Embryonic facial prominence (tissue), 1 donor: ENCODE measurements around the gene TIFAB.
"Not testable (repeated sequence)": the region's sequence is repeated elsewhere in the genome, so short reads cannot be mapped to it uniquely, and the experiment has no call there.

ENCODE experiments used
- DNase-seq: peaks from one replicate; pipeline ENCODE4 v3.0.0-alpha.2; 2016; ENCODE audit errors: extremely low spot score

TIFAB gene, protein sequence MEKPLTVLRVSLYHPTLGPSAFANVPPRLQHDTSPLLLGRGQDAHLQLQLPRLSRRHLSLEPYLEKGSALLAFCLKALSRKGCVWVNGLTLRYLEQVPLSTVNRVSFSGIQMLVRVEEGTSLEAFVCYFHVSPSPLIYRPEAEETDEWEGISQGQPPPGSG

GRCh38 chr5:135452321-135453030 lies at the start of gene TIFAB:
TSS of gene TIFAB (minus strand) at chr5:135452351. CDS start at chr5:135449939, 2,412 bp downstream.
- DNase-seq = no peak

DNA sequence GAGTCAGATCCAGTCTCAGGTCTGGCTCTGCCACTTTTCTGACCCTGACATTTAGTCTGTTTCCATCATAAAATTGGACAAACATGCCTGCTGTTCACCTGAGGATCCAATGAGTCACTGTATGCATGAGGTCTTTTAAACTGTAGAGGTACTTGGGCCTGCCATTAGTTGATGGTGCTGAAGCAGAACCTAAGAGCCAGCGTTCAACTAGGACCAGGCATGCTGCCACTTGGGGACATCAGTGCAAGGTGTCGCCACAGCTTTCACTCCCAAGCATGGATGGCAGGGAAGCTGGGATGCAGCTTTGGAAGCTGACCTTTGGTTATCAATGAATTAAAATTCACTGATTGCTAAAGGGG lies 46.5 kb upstream of the TIFAB start:
- no peak for DNase-seq

- no peak for DNase-seq
These were observed 46.0 kb upstream of the TIFAB start for GRCh38 chr5:135497971-135498636.

GRCh38 chr5:135495531-135495930 lies 43.4 kb upstream of the TIFAB start:
- not testable (repeated sequence) for DNase-seq

DNA sequence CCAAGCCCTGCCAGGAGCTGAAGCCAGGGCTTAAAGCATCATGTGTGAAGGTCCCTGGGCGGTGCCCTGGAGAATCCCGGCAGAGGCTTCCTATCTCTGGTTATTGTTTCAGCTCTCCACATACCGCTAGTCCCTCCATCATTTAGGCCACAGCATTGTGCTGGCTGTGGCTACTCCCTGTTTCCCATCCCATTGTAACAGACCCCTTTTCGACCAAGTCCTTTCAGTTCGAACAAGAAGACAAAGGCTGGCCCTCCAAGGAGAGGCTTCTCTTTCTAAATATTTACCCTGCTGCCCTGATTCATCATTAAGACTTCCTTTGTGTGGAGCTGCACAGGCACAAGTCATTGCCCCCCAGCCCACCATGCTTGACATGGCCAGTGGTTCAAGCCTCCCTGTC lies 42.0 kb upstream of the TIFAB start:
- no peak for DNase-seq

GRCh38 chr5:135493406-135494180 lies 41.4 kb upstream of the TIFAB start:
- no peak for DNase-seq

GRCh38 chr5:135492319-135492626 lies 40.1 kb upstream of the TIFAB start:
- no peak for DNase-seq

GRCh38 chr5:135491552-135492318 lies 39.6 kb upstream of the TIFAB start:
- no peak for DNase-seq

GRCh38 chr5:135491038-135491551 lies 38.9 kb upstream of the TIFAB start:
- no peak for DNase-seq

DNA sequence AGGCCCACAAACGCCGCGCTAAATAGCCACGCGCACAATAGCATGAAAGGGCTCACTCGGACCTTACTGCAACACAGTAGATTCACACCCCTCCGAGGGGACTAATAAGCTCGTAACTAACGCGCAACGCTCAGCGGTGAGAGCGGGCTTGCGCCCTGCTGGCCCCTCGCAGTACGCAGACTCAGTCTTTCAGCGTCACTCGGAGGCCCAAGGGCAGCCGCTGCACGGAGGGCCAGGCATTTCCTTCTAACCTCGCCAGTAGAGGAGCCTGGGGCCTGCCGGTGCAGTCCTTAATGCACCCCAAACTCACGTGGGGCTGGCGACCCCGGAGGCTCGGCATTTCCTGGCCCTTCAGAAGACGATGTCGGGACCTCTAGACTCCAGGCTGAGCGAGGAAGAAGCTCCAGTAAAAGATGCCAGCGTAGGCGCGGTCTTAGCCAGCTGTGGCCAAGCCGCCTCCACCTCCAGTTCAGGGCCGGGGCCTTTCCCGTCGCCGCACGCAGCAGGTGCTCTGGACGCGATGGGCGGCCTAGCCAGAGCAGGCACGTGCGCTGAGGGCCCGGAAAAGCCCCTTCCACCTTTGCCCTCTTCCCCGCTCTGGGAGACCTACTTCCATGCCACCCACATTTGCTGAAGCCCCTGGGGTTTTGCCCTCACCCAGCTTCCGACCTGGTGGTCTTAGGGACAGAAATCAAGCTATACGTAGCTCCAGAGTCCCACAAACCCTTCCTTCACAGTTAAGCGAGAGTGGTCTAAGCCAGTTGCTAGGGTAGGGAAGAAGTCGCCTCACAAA lies 38.3 kb upstream of the TIFAB start:
- no peak for DNase-seq

DNA sequence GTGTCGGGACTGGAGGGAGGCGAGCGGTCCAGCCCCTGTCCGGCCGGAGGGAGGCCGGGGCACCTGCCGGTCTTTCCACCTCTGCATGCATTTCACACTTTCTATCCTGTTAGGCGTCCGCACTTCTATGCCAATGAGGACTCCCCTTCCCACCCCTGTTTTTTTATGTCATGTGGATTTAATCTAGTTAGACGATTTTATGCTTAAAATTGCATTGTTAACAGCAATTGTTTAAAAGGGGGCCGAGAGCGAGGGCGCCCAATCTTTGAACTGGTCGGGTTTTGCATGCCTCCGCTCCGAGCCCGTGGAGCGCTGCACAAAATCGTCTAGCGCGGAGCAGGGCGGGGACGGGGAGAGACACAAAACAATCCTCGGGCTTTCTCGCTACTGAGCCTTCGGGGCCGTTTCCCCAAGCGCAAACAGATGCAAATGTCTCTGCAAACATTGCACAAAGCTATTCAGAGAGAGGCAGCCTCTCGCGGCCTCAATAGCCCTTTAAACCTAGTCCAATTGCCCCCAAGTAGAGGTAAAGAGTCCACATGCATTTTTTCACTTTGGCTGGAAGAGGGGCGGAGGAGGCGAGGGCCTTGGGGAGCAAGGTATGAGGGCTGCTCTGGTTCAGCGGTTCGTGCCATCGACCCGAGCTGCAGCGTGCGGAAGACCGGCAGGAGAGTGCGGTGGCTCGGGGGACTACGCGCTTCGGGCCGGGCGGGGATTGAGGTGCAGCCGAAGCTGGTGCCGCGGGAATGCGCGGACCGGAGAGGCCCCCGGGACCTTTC lies 37.5 kb upstream of the TIFAB start:
- no peak for DNase-seq

- DNase-seq = no peak
These were observed 36.7 kb upstream of the TIFAB start for GRCh38 chr5:135488727-135489465.

DNA sequence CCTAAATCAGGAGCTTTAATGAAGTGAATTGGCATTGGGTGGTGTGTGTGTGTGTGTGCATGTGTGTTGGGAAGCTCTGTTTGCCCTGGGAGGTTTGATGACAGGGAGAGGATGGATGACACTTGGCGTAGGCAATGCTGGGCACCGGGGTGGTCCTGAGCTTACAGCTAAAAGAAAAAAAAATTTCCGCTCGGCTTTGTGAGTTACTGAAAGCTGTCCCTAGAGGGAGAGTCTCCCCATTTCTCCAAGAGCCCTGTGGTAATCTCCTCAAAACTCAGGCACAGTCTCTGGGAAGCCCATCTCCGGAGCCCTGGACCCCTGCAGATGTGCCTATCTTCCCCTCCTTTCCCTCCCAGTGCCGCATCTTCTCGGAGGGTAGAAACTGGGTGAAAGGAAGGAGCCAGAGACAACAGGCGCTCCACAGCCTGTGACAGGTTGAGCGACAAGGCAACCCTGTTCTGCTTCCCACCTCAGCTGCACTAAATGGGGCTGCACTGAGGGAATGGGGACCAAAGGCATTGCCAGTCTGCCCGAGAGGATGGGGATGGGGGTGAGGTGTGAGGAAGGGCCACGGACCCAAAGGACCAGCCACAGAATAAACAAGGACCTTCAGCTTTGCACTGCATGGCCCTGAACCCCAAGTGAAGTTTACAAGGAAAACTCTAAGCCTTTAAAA lies 35.8 kb upstream of the TIFAB start:
- DNase-seq = no peak

DNA sequence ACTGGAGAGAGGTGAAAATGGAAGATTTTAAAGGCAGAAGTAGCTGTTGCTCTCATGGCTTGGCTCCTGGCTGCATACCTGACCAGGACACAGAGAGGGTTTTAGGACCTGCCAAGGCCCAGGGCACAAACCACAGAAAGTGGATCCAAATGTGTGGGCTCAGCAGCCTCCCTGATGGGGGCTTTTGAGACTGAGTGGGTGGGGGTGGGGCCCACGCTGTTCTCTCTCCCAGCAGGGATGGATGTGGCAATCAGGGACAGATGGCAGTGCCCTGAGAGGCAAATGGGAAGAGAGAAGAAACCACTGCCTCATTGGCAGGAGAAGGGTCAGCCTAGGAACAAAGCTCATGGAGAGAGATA lies 34.9 kb upstream of the TIFAB start:
- DNase-seq = no peak

GRCh38 chr5:135486131-135487036 lies 34.2 kb upstream of the TIFAB start:
- DNase-seq = no peak

GRCh38 chr5:135484674-135485086 lies 32.5 kb upstream of the TIFAB start:
- no peak for DNase-seq

- DNase-seq = no peak
These were observed 31.1 kb upstream of the TIFAB start for GRCh38 chr5:135483254-135483653.
